Ishikawa (cell line): ENCODE results near the gene ANKAR.

Experiments used
- CEBPB ChIP-seq: IDR thresholded peaks from 2 replicates; pipeline ENCODE4 v1.6.1; 2012
- CREB1 ChIP-seq: IDR thresholded peaks from 2 replicates; pipeline ENCODE4 v1.6.1; 2012; ENCODE audit warnings: low read depth
- EGR1 ChIP-seq: IDR thresholded peaks from 2 replicates; pipeline ENCODE4 v1.6.1; 2012
- EP300 ChIP-seq: IDR thresholded peaks from 2 replicates; pipeline ENCODE4 v1.6.1; 2012; ENCODE audit warnings: borderline replicate concordance
- FOXM1 ChIP-seq: IDR thresholded peaks from 2 replicates; pipeline ENCODE4 v1.6.1; 2012; ENCODE audit warnings: low read depth, borderline replicate concordance
- MAX ChIP-seq: IDR thresholded peaks from 2 replicates; pipeline ENCODE4 v1.6.1; 2012
- NFIC ChIP-seq: IDR thresholded peaks from 2 replicates; pipeline ENCODE4 v1.6.1; 2012
- RAD21 ChIP-seq: IDR thresholded peaks from 2 replicates; pipeline ENCODE4 v1.6.1; 2012; ENCODE audit warnings: low read depth
- REST ChIP-seq: IDR thresholded peaks from 2 replicates; pipeline ENCODE4 v1.6.1; 2012; ENCODE audit warnings: low read depth, mild to moderate bottlenecking
- TAF1 ChIP-seq: IDR thresholded peaks from 2 replicates; pipeline ENCODE4 v1.6.1; 2012; ENCODE audit warnings: low read depth, mild to moderate bottlenecking
- TCF12 ChIP-seq: IDR thresholded peaks from 2 replicates; pipeline ENCODE4 v1.6.1; 2012; ENCODE audit warnings: low read depth
- TEAD4 ChIP-seq: IDR thresholded peaks from 2 replicates; pipeline ENCODE4 v1.6.1; 2012
- USF1 ChIP-seq: IDR thresholded peaks from 2 replicates; pipeline ENCODE4 v1.6.1; 2012
- YY1 ChIP-seq: IDR thresholded peaks from 2 replicates; pipeline ENCODE4 v1.6.1; 2012; ENCODE audit warnings: low read depth
- ZBTB7A ChIP-seq: IDR thresholded peaks from 2 replicates; pipeline ENCODE4 v1.6.1; 2012; ENCODE audit warnings: low read depth

ANKAR gene

GRCh38 chr2:189661148-189661956 is 13.1 kb upstream of the ANKAR start, which contains the start of gene ASNSD1:
TSS of gene ASNSD1 (plus strand) at chr2:189661459. CDS start at chr2:189666133, 4,674 bp downstream.
- no peak for TF ChIP-seq CREB1
- TF ChIP-seq YY1, result no peak
- peak; percentile 91 for TF ChIP-seq RAD21
- TF ChIP-seq MAX, result peak; percentile 90
- TF ChIP-seq CEBPB, result peak; percentile 90
- TF ChIP-seq REST, result no peak
- peak; percentile 86 for TF ChIP-seq TAF1
- TF ChIP-seq ZBTB7A, result no peak
- no peak for TF ChIP-seq FOXM1
- TF ChIP-seq EGR1, result no peak
- TF ChIP-seq TEAD4, result peak; percentile 52; the same call in 1 of the 2 replicates
- no peak for TF ChIP-seq EP300
- TF ChIP-seq NFIC, result no peak
- TF ChIP-seq TCF12, result no peak
- no peak for TF ChIP-seq USF1

GRCh38 chr2:189661957-189662321 is 12.5 kb upstream of the ANKAR start:
- TF ChIP-seq NFIC (no peak), ZBTB7A (0 out of 2 replicates have a peak, but pooled peaks have one; percentile 13)

- TF ChIP-seq CEBPB (no peak), EGR1 (no peak), TCF12 (no peak), ZBTB7A (no peak), RAD21 (no peak), YY1 (no peak)
These were observed 11.7 kb upstream of the ANKAR start for GRCh38 chr2:189662669-189663226.

- no peak for TF ChIP-seq EP300
- TF ChIP-seq EGR1, result no peak
These were observed 4.6 kb upstream of the ANKAR start for GRCh38 chr2:189669913-189670312.

- TF ChIP-seq ZBTB7A (no peak), RAD21 (no peak), TEAD4 (no peak), TCF12 (no peak), EP300 (no peak), YY1 (no peak), CREB1 (no peak), EGR1 (no peak), TAF1 (no peak), MAX (no peak), NFIC (no peak), REST (no peak), USF1 (no peak), FOXM1 (no peak), CEBPB (no peak)
These were observed 653 bp upstream of the ANKAR start for GRCh38 chr2:189673661-189674373.
